HG03354 (cell line): ENCODE results near the gene RARRES2.
"Not testable (repeated sequence)": the region's sequence is repeated elsewhere in the genome, so short reads cannot be mapped to it uniquely, and the experiment has no call there.

ENCODE experiments used
- ATAC-seq: cut with Tn5 transposase; IDR thresholded peaks from one replicate; pipeline ENCODE4 v1.9.1; 2021; ENCODE audit warnings: mild to moderate bottlenecking; ENCODE audit not compliant: unreplicated experiment, poor library complexity, severe bottlenecking

The RARRES2 gene

DNA sequence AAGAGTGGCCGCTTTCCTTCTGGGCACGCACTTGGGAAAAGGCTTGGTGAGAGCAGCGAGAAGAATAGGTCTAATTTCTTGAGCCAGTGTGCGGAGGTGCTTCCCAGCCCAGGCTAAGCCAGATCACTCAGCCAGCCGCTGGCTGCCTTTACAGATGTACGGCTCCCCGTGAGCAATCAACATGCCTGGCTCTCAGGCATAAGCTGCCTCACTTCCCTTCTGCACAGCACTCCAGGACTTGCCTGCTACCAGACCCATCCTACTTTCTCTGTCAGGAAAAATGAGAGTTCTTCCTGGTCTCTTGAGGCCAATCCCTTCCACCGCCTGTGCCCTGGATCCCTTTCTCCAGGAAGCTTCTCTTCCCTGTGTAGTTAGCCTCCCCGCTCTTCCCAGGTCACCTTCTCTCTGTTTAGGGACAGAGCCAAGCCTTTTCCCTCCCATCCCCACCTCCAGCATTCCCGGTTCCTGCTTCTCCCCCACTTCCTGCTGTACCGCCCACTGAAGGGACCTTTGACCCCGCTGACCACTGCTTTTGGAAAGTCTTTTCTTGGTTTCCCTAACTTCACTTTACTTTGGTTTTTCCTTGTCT is 17.0 kb downstream of the RARRES2 start:
- ATAC-seq = no peak

DNA sequence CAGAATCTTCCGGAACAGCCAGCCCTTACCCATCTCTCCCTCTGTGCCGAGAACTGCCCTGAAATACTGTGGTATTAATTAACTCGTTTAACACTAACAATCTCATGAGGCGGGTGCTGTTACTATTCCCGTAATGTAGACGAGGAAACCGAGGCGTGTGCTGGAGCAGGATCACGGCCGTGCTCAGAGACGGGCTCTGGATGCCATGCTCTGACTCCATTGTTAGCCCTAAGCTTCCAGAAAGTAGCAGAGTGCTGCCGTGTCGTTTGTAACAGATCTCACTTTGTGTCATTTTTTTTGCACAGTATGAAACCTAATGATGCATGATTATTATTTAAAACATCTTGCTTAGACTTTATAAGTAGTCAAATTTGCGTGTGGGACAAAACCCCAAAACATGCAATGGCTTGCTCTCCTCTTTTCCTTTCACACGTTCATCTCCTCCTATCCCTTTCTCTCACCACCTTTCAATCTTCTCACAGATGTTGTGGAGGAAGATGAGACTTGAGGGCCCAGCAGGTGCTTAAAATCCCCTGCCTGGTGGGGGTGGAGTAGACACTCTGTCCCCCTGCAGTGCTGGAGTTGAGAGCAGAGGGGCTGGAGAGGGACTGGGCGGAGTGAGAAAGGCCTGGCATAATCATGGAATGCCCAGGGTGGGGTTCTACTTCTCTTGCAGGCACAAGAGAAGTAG is 17.6 kb downstream of the RARRES2 start:
- no peak for ATAC-seq

DNA sequence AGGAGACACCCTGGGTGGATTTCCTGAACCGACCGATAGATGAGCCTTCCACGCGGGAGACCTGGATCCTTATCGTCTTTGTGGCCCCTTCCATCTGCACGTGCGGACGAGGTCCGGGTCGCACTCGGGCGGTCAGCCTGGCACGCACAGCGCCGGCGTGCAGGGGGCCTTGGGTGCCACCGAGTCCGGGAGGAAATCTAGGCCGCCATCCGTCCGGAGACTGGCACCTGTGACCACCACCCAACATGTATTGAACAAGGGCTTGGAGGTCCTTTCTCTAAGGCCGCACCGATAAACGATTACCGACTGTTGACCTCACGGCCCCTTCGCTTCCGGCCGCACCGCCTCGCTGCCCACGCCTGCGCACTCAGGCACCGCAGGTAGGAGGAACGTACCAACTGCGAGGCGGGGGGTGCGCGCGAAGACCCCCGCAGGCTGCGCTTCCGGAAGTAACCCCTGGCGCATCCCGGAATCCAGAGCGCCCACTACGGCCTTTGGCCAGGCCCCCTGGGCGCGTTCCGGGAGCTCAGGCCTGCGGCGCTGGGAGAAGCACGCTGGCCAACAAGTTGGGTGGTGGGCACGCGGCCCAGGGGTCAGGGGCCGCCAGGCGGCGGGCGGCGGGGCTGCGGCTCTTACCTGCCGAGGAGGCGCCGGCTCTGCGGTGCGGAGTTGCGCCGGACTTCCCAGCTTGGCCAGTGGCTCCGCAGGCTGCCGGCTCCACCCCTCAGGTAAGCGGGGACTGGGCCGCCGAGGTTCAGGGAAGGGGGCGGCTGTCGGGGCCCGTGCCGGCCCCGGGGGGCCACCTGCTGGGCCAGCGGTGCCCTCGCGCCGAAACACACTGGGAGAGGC is 18.4 kb downstream of the RARRES2 start, which contains the start of the genes ACTR3C and LRRC61:
Gene ACTR3C (minus strand): TSS at position 713 of the 849 bp plus-strand sequence. CDS start 28,249 bp downstream, outside the sequence.
Gene LRRC61 (plus strand): TSS at position 523 of the 849 bp plus-strand sequence. CDS start 13,507 bp downstream, outside the sequence.
- peak; percentile 72 for ATAC-seq

DNA sequence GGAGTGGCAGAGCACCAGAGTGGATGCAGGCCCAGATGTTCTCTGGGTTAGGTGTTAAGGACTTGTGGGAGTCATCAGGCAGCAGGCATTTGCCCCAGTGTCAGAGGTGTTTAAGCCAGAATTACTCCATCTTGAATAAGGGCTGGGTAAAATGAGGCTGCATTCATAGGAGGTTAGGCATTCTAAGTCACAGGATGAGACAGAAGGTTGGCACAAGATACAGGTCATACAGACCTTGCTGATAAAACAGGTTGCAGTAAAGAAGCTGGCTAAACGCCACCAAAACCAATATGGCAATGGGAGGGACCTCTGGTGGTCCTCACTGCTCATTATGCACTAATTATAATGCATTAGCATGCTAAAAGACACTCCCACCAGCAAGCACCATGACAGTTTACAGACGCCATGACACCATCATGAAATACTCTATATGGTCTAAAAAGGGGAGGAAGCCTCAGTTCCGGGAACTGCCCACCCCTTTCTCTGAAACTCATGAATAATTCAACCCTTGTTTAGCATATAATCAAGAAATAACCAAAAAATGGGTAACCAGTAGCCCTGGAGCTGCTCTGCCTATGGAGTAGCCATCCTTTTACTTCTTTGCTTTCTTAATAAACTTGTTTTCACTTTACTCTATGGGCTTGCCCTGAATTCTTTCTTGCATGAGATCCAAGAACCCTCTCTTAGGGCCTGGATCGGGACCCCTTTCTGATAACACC is 19.2 kb downstream of the RARRES2 start:
- peak; percentile 31 for ATAC-seq

DNA sequence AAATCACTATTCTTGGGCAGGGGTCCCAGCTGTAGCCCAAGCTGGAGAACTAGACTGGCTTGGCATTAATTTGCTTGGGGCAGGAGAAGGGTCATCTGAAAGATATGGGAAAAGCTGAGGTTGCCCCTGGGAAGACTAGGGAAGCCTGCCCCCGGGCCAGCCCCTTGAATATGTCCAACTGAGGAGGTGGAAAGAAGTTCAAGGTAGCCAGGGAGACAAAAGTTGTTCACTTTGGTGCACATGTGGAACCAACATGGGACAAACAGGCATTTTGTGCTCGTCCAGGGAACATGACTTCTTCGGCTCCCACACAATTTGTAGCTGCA is 19.7 kb downstream of the RARRES2 start:
- no peak for ATAC-seq

DNA sequence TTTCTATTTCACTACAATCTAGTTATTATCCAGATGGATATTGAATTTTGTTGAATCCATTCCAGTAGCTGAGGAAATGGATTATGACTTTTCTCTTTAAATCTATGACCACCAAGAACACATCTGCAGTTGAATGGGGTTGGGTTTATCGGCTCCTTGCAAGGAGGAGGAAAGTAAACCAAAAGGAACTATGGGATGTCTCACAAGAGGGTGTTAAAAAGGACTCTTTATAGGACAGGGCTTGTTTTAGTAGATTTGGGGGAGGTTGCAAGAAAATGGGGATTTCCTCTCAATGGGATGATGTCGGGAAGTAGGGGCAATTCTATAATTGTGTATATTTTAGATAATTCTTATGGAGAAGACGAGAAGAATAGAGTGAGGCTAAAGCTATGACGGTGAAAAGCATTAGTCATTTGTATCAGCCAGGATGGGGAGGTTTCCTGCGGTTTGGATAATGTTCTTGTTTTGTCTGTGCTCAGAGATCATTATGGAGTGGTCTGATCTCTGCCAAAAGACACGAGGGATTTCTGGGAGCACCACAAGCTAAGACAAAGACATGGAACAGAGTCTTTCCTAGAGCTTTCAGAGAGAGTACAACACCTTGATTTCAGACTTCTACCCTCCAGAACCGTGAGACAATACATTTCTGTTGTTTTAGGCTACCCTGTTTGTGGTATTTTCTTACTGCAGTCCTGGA is 23.5 kb downstream of the RARRES2 start:
- no peak for ATAC-seq

DNA sequence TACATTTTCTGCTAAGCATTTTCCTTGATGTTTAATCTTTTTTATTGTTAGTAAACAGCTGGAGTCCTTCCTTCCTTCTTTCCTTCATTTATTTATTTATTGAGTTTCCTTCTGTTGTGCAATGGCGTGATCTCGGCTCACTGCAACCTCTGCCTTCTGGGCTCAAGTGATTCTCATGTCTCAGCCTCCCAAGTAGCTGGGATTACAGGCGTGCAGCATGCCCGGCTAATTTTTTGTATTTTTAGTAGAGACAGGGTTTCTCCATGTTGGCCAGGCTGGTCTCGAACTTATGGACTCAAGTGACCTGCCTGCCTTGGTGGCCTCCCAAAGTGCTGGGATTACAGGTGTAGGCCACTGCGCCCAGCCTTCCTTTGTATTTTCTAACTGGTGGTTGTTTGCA is 24.4 kb downstream of the RARRES2 start:
- not testable (repeated sequence) for ATAC-seq

DNA sequence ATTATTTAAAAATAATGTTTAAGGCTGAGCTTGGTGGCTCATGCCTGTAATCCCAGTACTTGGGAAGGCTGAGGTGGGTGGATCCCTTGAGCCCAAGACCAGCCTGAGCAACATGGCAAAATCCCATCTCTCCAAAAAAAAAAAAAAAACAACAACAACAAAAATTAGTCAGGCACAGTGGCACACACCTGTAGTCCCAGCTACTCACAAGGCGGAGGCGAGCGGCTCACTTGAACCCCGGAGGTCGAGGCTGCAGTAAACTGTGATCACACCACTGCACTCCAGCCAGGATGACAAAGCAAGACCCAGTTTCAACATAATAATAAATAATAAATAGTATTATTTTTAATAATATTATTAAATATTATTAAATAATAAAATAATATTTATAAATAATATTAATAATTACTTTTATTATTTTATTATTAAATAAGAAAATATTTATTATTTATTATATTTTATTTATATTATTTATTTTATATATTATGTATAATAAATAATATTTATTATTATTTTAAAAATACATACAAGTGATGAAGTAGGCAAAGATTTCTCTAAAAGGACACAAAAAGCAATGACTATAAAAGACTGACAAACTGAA is 26.7 kb downstream of the RARRES2 start:
- ATAC-seq = no peak

DNA sequence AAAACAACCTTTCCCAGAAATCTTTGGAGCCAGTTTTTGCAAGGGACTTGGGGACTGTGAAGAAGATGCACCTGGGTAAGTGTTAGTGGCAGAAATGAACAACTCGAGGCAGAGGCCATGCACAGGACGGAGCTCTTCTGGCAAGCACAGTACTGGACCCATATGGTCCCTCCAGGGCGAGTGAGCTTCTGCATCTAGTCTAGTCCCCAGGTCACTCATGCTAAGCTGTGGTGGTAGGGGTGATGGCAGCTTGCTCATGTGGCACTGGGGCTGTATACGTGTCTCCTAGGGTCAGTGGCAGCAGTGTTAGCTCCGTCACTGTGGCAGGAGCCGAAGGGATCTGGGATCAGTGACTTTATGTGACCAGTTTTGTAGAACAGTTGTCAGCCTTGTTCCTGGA is 27.6 kb downstream of the RARRES2 start:
- ATAC-seq = no peak

DNA sequence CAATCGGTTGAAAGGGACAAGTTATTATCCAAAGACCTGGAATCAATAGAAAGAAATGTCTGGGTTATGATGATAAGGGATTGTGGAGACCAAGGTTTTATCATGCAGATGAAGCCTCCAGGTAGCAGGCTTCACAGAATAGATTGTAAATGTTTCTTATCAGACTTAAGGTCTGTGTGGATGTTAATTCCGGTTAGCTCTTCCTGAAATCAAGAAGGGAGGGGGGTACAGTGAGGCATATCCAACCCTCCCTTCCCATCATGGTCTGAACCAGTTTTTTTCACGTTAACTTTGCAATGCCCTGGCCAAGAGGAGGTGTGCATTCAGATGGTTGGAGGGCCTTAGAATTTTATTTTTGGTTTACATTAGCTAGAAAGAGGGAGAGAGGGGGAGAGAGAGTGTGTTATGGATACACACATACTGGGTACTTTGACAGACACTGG is 28.0 kb downstream of the RARRES2 start:
- ATAC-seq = no peak

DNA sequence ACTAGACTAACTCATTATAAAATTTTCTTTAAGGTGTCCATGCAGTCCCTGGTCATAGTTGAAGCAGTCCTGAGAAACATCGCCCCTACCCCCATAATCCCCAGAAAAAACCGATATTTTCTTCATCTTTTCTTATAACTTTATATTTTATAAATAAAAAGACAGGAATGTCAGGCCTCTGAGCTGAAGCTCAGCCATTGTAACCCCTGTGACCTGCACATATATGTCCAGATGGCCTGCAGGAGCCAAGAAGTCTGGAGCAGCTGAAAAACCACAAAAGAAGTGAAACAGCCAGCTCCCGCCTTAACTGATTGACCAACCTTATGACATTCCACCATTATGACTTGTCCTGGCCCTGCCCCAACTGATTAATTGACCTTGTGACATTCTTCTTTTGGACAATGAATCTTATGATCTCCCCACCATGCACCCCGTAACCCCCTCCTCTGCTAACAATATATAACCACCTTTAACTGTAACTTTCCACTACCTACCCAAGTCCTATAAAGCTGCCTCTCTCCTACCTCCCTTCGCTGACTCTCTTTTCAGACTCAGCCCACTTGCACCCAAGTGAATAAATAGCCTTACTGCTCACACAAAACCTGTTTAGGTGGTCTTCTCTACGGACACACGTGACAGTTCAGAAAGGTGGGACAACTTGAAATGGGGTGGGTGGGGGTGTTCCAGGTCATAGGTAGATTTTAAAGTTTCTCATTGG is 28.6 kb downstream of the RARRES2 start:
- not testable (repeated sequence) for ATAC-seq

DNA sequence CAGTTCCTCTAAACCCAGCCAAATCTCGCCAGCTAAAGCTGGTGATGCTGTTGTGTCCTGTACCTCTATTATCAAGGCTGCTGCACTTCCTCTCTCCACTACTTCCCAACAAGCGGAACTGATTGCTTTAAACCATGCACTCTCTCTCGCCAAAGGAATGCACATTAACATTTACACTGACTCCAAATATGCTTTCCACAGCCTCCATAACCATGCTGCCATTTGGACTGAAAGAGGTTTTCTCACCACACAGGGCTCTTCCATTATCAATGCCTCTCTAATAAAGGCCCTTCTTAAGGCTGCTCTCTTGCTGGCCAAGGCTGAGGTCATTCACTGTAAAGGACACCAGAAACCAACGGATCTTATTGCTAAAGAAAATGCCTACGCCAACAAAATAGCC is 29.7 kb downstream of the RARRES2 start:
- ATAC-seq = no peak

DNA sequence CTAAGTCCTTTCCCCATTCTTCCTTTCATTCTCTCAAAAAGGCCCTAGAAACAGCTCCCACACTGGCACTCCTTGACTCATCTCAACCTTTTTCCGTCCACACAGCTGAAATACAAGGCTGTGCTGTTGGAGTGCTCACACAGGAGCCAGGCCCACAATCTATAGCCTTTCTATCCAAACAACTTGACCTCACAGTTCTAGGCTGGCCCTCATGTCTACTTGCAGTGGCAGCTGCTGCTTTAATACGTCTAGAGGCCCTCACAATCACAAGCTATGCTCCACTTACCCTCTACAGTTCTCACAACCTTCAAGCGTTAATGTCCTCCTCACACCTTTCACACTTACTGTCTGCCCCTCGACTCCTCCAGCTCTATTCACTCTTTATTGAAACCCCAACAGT is 30.3 kb downstream of the RARRES2 start:
- ATAC-seq = no peak

DNA sequence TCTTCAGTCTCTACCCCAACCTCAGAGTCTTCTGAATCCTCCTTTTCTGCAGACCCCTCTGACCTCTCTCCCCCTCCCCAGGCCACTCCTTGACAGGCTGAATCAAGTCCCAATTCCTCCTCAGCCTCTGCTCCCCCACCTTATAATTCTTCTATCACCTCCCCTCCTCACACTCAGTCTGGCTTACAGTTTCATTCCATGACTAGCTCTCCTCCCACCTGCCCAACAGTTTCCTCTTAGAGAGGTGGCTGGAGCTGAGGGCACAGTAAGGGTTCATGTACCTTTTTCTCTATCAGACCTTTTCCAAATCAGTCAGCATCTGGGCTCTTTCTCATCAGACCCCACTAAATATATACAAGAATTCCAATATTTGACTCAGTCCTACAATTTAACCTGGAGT is 32.9 kb downstream of the RARRES2 start:
- no peak for ATAC-seq

DNA sequence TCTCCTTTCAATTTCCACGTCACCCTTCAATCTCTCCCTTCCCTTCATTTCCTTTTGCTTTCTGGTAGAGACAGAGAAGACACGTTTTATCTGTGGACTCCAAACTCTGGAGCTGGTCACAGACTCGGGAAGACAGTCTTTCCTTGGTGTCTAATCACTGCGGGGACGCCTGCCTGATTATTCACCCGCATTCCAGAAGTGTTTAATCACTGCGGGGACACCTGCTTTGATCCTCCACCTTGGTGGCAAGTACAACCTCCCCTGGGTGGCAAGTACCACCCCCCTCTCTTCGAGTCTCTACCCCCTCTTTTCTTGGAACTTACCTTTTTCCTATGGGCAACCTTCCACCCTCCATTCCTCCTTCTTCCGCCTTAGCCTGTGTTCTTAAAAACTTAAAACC is 33.5 kb downstream of the RARRES2 start:
- ATAC-seq = no peak

DNA sequence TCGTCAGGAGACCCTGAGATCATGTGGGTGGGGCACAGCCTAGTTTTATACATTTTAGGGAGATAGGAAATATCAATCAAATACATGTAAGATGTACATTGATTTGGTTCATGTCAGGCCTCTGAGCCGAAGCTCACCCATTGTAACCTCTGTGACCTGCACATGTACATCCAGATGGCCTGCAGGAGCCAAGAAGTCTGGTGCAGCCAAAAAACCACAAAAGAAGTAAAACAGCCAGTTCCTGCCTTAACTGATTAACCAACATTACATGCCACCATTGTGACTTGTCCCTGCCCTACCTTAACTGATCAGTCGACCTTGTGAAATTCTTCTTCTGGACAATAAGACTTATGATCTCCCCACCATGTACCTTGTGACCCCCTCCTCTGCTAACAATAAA is 34.3 kb downstream of the RARRES2 start:
- no peak for ATAC-seq

DNA sequence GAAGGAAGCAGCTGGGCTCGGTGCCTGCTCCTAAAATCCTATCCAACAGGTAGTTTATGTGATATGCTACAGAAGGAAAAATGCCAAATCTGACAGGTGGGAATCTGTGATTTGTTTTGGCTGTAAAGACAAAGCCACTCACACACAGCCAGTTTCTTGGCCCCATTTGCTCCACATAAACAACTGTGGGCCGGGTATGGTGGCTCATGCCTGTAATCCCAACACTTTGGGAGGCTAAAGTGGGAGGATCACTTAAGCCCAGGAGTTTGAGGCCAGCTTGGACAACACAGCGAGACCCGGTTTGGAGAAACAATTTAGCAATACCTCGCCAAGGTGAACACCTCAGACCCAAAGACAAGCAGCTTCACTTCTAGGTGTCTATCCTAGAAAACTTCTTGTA is 35.1 kb downstream of the RARRES2 start:
- ATAC-seq = not testable (repeated sequence)

DNA sequence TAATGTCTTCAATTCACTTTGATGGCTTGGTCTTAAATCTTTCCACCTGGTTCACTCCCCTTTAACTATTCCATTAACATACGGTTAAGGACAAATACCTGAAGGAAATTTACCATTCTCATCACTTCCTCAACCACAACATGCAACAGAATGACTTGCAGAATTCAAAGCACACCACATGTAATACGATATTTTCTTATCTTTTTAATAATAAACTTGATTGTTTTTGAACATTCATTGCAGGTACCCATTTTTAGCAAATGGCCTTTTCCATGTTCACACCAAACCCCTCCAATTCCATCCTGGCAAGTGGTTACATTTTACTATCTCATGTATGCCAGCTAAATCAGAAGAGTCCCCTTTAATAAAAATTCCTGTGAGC is 35.5 kb downstream of the RARRES2 start:
- ATAC-seq = not testable (repeated sequence)
